Subcutaneous abdominal adipose tissue (tissue), 5 donors: ENCODE measurements around the gene ZDHHC9.

Experiments
- H3K27ac ChIP-seq: one replicate; pipeline ENCODE4 v1.7.0; 2013; ENCODE audit warnings: low read depth, mild to moderate bottlenecking, inconsistent platforms, low read length, moderate library complexity
- H3K27me3 ChIP-seq, 5 donors: one replicate each; pipeline ENCODE4 v1.7.0; 2013; ENCODE audit warnings: low read length in 5 of 5, inconsistent platforms in 1 of 5; ENCODE audit not compliant: control insufficient read depth in 5 of 5, insufficient read depth in 4 of 5
- H3K36me3 ChIP-seq, 5 donors: one replicate each; pipeline ENCODE4 v1.7.0; 2013; ENCODE audit warnings: low read length in 5 of 5; ENCODE audit not compliant: control insufficient read depth in 5 of 5, insufficient read depth in 5 of 5
- H3K4me1 ChIP-seq, 5 donors: one replicate each; pipeline ENCODE4 v1.7.0; 2013; ENCODE audit warnings: low read length in 5 of 5, mild to moderate bottlenecking in 3 of 5, moderate library complexity in 1 of 5; ENCODE audit not compliant: control insufficient read depth in 5 of 5, insufficient read depth in 5 of 5
- H3K4me3 ChIP-seq, 5 donors: one replicate each; pipeline ENCODE4 v1.7.0; 2013; ENCODE audit warnings: low read length in 5 of 5, low read depth in 1 of 5
- H3K9ac ChIP-seq, 5 donors: one replicate each; pipeline ENCODE4 v1.7.0; 2013; ENCODE audit warnings: low read length in 5 of 5, mild to moderate bottlenecking in 4 of 5, moderate library complexity in 3 of 5
- H3K9me3 ChIP-seq, 5 donors: one replicate each; pipeline ENCODE4 v1.7.0; 2013; ENCODE audit warnings: low read length in 5 of 5; ENCODE audit not compliant: control insufficient read depth in 5 of 5
- donor health status: healthy.
- donor health status: healthy.
- donor health status: healthy.
- donor health status: healthy.
- donor health status: healthy.

Gene ZDHHC9

DNA sequence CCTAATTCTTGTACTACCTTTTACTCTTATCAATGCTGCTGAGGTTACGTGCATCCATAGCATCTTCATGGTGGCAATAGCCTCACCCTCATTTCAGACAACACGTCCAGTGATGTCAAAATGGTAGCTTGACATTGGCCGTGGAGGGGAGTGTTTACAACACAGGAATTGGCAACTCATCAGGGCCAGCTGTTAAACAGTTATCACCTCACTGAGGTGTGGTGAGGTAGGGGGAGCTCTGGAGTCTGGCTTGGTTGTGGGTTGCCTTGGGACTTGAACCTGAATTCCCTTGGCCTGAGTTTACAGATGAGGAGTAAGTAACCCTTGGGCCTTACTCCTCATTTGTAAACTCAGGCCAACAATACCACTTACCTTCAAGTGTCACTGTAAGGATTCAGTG, 53.5 kb downstream of the ZDHHC9 start:
- Histone ChIP-seq H3K36me3 (peaks cover 0 to 12% (median 0%) of the 10 kb centered on the region in 5 donors), H3K4me3 (no peak overlapping the region), H3K27ac (no peak overlapping the region), H3K27me3 (peaks cover 3 to 20% (median 8%) of the 10 kb centered on the region in 5 donors), H3K4me1 (peaks cover 0 to 16% (median 7%) of the 10 kb centered on the region in 5 donors), H3K9ac (no peak overlapping the region), H3K9me3 (peaks cover 0 to 3% (median 0%) of the 10 kb centered on the region in 5 donors)

GRCh38 chrX:129788527-129788926, 55.2 kb downstream of the ZDHHC9 start:
- Histone ChIP-seq H3K4me1 (peaks cover 0 to 17% (median 7%) of the 10 kb centered on the region in 5 donors), H3K4me3 (no peak overlapping the region), H3K27ac (no peak overlapping the region), H3K9me3 (peaks cover 0 to 3% (median 0%) of the 10 kb centered on the region in 5 donors), H3K27me3 (peaks cover 3 to 14% (median 7%) of the 10 kb centered on the region in 5 donors), H3K9ac (no peak overlapping the region), H3K36me3 (peaks cover 0 to 9% (median 0%) of the 10 kb centered on the region in 5 donors)

DNA sequence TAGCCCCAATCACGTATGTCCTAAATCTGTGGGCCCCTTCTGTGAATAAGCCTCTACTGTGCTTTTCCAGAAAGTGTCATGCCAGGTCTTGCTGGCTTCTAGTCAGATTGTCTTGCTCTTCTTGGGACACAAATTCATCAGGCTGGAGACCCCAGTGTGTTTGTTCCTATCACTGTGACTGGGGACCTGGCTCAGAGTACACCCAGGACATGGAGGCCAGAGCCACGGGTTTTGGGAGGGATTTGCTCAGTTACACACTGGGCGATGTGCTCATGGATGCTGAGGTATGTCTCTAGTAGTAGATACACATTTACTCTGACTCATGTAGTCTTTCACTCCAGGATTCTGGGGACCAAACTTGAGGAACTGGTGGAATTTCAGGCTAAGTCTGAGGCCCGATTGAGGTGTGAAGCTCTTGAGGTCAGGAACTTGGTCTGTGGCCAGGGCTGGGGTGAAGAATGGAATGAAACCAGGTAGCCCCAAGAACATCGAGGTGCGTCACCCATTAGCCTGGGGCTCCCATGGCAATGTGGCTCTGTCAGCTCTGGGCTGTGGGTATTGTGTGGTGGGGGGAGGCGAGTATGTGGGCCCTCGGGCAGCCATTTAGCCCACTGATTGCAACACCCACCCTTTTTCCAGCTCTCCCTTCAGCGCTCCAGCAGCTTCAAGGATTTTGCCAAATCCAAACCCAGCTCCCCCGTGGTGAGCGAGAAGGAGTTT, 56.2 kb downstream of the ZDHHC9 start:
- H3K36me3 ChIP-seq, result peaks cover 0 to under 1% (median 0%) of the 10 kb centered on the region in 5 donors
- no peak overlapping the region for H3K9ac ChIP-seq
- H3K27me3 ChIP-seq, result peaks cover 3 to 9% (median 4%) of the 10 kb centered on the region in 5 donors
- H3K4me3 ChIP-seq, result no peak overlapping the region
- peaks cover 0 to 24% (median 7%) of the 10 kb centered on the region in 5 donors for H3K4me1 ChIP-seq
- no peak overlapping the region for H3K27ac ChIP-seq
- H3K9me3 ChIP-seq, result peaks cover 0 to 3% (median 0%) of the 10 kb centered on the region in 5 donors

DNA sequence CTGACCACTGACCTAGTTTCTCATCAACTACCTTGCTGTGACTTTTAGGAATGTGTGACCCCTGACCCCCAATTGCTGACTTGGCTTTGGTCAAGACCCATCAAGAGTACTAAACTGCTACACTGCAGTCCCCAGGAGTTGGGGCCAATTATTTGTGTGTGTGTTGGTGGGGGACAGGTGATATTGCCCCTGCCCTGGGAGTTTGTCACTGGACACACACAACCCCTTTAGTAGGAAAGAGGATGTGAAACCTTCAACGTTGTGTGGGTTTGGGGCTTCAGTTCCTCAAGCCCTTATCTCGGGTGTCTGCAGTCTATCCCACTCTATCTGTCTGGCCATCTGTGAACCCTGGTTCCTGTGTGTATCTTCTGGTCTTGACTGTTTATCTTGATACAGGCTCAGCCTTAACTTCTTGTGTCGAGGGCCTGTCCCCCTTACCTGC, 57.5 kb downstream of the ZDHHC9 start:
- Histone ChIP-seq H3K27ac (no peak overlapping the region), H3K36me3 (no peaks in the 10 kb centered on the region), H3K4me3 (no peak overlapping the region)

DNA sequence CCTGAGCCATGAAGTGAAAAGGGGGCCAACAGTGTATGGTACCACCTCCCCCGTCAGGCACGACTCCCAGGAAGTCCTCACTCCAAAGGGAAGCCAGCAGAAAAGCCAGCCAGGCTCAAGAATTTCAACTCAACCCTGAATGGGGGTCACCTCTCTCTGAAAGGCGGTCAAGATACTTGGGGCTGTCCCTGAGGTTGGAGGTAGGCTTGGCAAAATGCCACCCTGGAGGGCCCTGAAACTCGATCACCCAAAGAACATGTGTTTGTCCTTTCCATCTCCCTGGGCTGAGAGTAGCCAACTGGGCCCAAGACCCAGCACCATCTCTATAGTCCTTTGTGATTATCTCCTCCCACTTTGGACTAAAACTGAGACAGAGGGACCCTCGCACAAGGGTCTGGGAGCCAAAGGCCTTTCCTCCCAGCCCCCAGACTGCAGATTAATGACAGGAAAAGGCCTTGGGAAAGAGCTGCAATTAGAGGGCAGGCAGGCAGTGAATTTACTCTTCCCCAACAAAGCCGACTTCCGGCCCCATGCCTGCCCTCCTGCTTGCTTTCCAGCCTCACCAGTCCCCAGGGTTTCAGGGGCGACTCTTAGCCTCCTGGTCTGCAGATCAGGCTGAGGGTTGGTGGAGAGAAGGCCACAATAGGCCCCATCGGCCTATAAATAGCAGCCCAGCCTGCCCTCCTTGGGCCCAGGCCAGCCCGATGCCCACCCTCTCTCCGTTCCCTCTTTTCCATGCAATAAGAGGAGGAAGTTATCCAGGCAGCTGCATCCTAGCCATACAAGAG, 58.3 kb downstream of the ZDHHC9 start:
- Histone ChIP-seq H3K4me3 (no peak overlapping the region), H3K27ac (no peak overlapping the region), H3K27me3 (peaks cover 0 to 8% (median 0%) of the 10 kb centered on the region in 5 donors), H3K9me3 (no peaks in the 10 kb centered on the region), H3K4me1 (peaks cover 0 to 21% (median 7%) of the 10 kb centered on the region in 5 donors), H3K36me3 (no peaks in the 10 kb centered on the region), H3K9ac (no peak overlapping the region)

More for the DNA sequence above, 57.5 kb downstream of the ZDHHC9 start:
- H3K27me3 ChIP-seq, result peaks cover 0 to 8% (median 2%) of the 10 kb centered on the region in 5 donors
- no peak overlapping the region for H3K9ac ChIP-seq
- peaks cover 0 to 21% (median 7%) of the 10 kb centered on the region in 5 donors for H3K4me1 ChIP-seq
- H3K9me3 ChIP-seq, result no peaks in the 10 kb centered on the region

- no peak overlapping the region for H3K4me3 ChIP-seq
- H3K27me3 ChIP-seq, result peaks cover 0 to 10% (median 4%) of the 10 kb centered on the region in 5 donors
- H3K9ac ChIP-seq, result no peak overlapping the region
- no peak overlapping the region for H3K27ac ChIP-seq
- peaks cover 0 to 26% (median 7%) of the 10 kb centered on the region in 5 donors for H3K4me1 ChIP-seq
- no peaks in the 10 kb centered on the region for H3K9me3 ChIP-seq
- H3K36me3 ChIP-seq, result no peaks in the 10 kb centered on the region
Measured at GRCh38 chrX:129784371-129784770, 59.3 kb downstream of the ZDHHC9 start.

GRCh38 chrX:129783291-129783713, 60.4 kb downstream of the ZDHHC9 start:
- Histone ChIP-seq H3K9ac (no peak overlapping the region), H3K4me3 (no peak overlapping the region), H3K36me3 (no peaks in the 10 kb centered on the region), H3K27me3 (peaks cover 0 to 13% (median 4%) of the 10 kb centered on the region in 5 donors), H3K4me1 (peaks cover 0 to 32% (median 7%) of the 10 kb centered on the region in 5 donors), H3K27ac (no peak overlapping the region), H3K9me3 (no peaks in the 10 kb centered on the region)

- peaks cover 0 to 12% (median 4%) of the 10 kb centered on the region in 5 donors for H3K27me3 ChIP-seq
- no peak overlapping the region for H3K4me3 ChIP-seq
- no peaks in the 10 kb centered on the region for H3K9me3 ChIP-seq
Measured at GRCh38 chrX:129782706-129783105, 61.0 kb downstream of the ZDHHC9 start.

GRCh38 chrX:129781680-129782495, 61.8 kb downstream of the ZDHHC9 start:
- H3K9ac ChIP-seq, result no peak overlapping the region
- no peaks in the 10 kb centered on the region for H3K36me3 ChIP-seq
- no peaks in the 10 kb centered on the region for H3K9me3 ChIP-seq
- H3K4me3 ChIP-seq, result no peak overlapping the region
- H3K27ac ChIP-seq, result no peak overlapping the region
- H3K27me3 ChIP-seq, result peaks cover 0 to 13% (median 4%) of the 10 kb centered on the region in 5 donors
- H3K4me1 ChIP-seq, result peaks cover 0 to 43% (median 7%) of the 10 kb centered on the region in 5 donors

More at GRCh38 chrX:129782706-129783105, 61.0 kb downstream of the ZDHHC9 start:
- Histone ChIP-seq H3K36me3 (no peaks in the 10 kb centered on the region), H3K4me1 (peaks cover 0 to 38% (median 7%) of the 10 kb centered on the region in 5 donors), H3K9ac (no peak overlapping the region), H3K27ac (no peak overlapping the region)
